Stimulated activated effector memory CD8-positive, alpha-beta T cell treated with anti-CD3 and anti-CD28 coated beads, Interleukin-12 subunit alpha, Interleukin-12 subunit beta, amount 100 ng/mL, for 72 hours (primary cell): ENCODE measurements around the gene FAF1.
A peak's percentile ranks its signal among the peaks of the same experiment; 100 is the strongest.
"Not testable (repeated sequence)": the region's sequence is repeated elsewhere in the genome, so short reads cannot be mapped to it uniquely, and the experiment has no call there.

Experiments used
- ATAC-seq: fragments of 150-1000 bp; cut with Tn5 transposase; 2 replicates; pipeline ENCODE4 v1.10.0; 2021
- DNase-seq, 2 donors: peaks; one replicate each; pipeline ENCODE4 v3.0.0; 2021 to 2022; ENCODE audit warnings: low spot score in 2 of 2
- H3K27ac Mint-ChIP-seq: one replicate; pipeline ENCODE4 v1.8.0; 2022; ENCODE audit warnings: mild to moderate bottlenecking, mixed read lengths
- H3K36me3 Mint-ChIP-seq: one replicate; pipeline ENCODE4 v1.8.0; 2022; ENCODE audit warnings: mild to moderate bottlenecking, mixed read lengths
- H3K4me1 Mint-ChIP-seq: one replicate; pipeline ENCODE4 v1.8.0; 2022; ENCODE audit warnings: mixed read lengths
- H3K4me3 Mint-ChIP-seq: one replicate; pipeline ENCODE4 v1.8.0; 2022; ENCODE audit warnings: mild to moderate bottlenecking, mixed read lengths
- H3K9me3 Mint-ChIP-seq: one replicate; pipeline ENCODE4 v1.8.0; 2022; ENCODE audit warnings: mixed read lengths

Gene FAF1

GRCh38 chr1:50972766-50973165 lies 12.7 kb upstream of the FAF1 start:
- ATAC-seq = no peak
- Mint-ChIP-seq H3K4me3 (no peak overlapping the region), H3K9me3 (no peaks in the 10 kb centered on the region), H3K4me1 (peaks cover 22% of the 10 kb centered on the region), H3K27ac (no peak overlapping the region), H3K36me3 (peaks cover 28% of the 10 kb centered on the region)
- DNase-seq = no peak

GRCh38 chr1:50971748-50972305 lies 11.8 kb upstream of the FAF1 start:
- Mint-ChIP-seq H3K36me3 (peaks cover 28% of the 10 kb centered on the region), H3K4me1 (peaks cover 27% of the 10 kb centered on the region), H3K27ac (no peak overlapping the region), H3K9me3 (no peaks in the 10 kb centered on the region), H3K4me3 (peak overlapping the region; percentile 82)
- DNase-seq (no peak), ATAC-seq (no peak)

DNA sequence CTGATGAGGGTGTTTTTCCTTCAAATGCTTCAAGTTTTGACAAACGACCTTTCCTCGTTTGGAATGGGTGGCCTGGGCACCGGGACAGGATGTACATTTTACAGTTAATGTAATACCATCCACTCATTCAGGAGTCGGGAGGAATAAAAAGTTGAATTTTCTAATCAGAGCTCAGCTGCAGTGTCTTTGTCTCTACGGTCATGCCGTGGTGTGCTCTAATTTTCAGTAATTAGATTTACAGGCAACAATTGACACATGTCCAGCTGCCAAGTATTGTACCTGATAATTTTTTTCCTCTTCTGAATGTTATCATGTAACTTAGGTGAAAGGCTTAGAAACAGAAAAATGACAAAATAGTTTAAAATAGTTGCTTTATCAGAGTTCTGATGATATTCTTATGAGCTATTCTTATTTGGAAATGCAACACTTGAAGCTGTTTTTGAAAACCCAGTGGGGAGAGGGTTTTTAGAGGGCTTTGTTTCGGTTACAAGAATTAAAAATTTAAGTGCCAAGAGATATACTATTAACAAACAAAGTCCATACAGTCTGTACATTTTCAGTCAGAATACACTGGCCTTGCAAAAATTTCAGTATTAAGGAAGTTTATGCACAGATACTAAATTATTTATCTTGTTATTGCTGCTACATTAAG lies 11.0 kb upstream of the FAF1 start:
- no peak for DNase-seq

GRCh38 chr1:50970509-50970887 lies 10.4 kb upstream of the FAF1 start:
- H3K27ac Mint-ChIP-seq = peak overlapping the region; percentile 94
- peaks cover 18% of the 10 kb centered on the region for H3K4me1 Mint-ChIP-seq
- H3K9me3 Mint-ChIP-seq = no peaks in the 10 kb centered on the region
- H3K36me3 Mint-ChIP-seq = peaks cover 28% of the 10 kb centered on the region
- no peak for DNase-seq
- peak overlapping the region; percentile 82 for H3K4me3 Mint-ChIP-seq
- no peak for ATAC-seq

More for the DNA sequence above, 11.0 kb upstream of the FAF1 start:
- ATAC-seq = no peak
- peak overlapping the region; percentile 82 for H3K4me3 Mint-ChIP-seq
- no peak overlapping the region for H3K27ac Mint-ChIP-seq
- no peaks in the 10 kb centered on the region for H3K9me3 Mint-ChIP-seq
- peaks cover 28% of the 10 kb centered on the region for H3K36me3 Mint-ChIP-seq
- H3K4me1 Mint-ChIP-seq = peaks cover 19% of the 10 kb centered on the region

GRCh38 chr1:50969611-50970508 lies 9.8 kb upstream of the FAF1 start, which contains the start of gene CDKN2C:
TSS of gene CDKN2C (plus strand) at chr1:50970245. CDS start at chr1:50970369, 124 bp downstream.
- DNase-seq (peak; percentile 32 to 74), ATAC-seq (peak; percentile 61)
- H3K27ac Mint-ChIP-seq = peak within 1 kb of the TSS; percentile 94
- peaks cover 28% of the 10 kb centered on the region for H3K36me3 Mint-ChIP-seq
- peaks cover 18% of the 10 kb centered on the region for H3K4me1 Mint-ChIP-seq
- peak within 1 kb of the TSS; percentile 82 for H3K4me3 Mint-ChIP-seq
- no peaks in the 10 kb centered on the region for H3K9me3 Mint-ChIP-seq

DNA sequence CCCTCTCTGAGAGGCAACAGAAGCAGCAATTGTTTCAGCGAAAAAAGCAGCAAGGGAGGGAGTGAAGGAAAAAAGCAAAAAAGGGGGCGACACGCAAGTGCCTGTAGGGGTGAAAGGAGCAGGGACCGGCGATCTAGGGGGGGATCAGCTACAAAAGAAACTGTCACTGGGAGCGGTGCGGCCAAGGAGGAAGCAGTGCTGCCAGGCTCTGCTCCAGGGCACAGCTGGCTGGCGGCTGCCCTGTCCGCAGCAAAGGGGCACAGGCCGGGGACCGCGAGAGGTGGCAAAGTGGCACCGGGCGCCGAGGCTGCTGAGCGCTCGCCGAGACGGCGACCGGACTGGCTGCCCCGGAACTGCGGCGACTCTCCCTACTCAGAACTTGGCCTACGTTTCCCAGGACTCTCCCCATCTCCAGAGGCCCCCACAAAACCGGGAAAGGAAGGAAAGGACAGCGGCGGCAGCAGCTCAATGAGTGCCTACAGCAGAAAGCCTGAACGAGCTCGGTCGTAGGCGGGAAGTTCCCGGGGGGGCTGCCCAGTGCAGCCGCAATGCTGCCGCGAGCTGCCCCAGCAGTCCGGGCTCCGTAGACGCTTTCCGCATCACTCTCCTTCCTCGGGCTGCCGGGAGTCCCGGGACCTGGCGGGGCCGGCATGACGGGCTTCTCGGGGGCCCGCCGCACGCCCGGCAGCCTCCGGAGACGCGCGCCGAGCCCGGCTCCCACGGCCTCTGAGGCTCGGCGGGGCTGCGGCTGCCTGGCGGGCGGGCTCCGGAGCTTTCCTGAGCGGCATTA lies 8.9 kb upstream of the FAF1 start:
- peak overlapping the region; percentile 94 for H3K27ac Mint-ChIP-seq
- peak; percentile 48 for ATAC-seq
- H3K36me3 Mint-ChIP-seq = peaks cover 26% of the 10 kb centered on the region
- H3K4me1 Mint-ChIP-seq = peaks cover 18% of the 10 kb centered on the region
- peak; percentile 42 to 81 for DNase-seq
- no peaks in the 10 kb centered on the region for H3K9me3 Mint-ChIP-seq
- H3K4me3 Mint-ChIP-seq = peak overlapping the region; percentile 82

GRCh38 chr1:50968158-50968820 lies 8.2 kb upstream of the FAF1 start:
- DNase-seq = peak; percentile 75 to 89
- peak overlapping the region; percentile 94 for H3K27ac Mint-ChIP-seq
- peaks cover 22% of the 10 kb centered on the region for H3K36me3 Mint-ChIP-seq
- H3K9me3 Mint-ChIP-seq = no peaks in the 10 kb centered on the region
- H3K4me3 Mint-ChIP-seq = peak overlapping the region; percentile 82
- peak; percentile 87 for ATAC-seq
- peaks cover 18% of the 10 kb centered on the region for H3K4me1 Mint-ChIP-seq

GRCh38 chr1:50967416-50968157 lies 7.5 kb upstream of the FAF1 start:
- H3K4me3 Mint-ChIP-seq = peak overlapping the region; percentile 82
- DNase-seq (no peak), ATAC-seq (no peak)
- H3K36me3 Mint-ChIP-seq = peaks cover 22% of the 10 kb centered on the region
- H3K4me1 Mint-ChIP-seq = peaks cover 18% of the 10 kb centered on the region
- no peaks in the 10 kb centered on the region for H3K9me3 Mint-ChIP-seq
- H3K27ac Mint-ChIP-seq = peak overlapping the region; percentile 94

GRCh38 chr1:50966991-50967390 lies 6.9 kb upstream of the FAF1 start:
- DNase-seq = no peak
- Mint-ChIP-seq H3K4me1 (peaks cover 18% of the 10 kb centered on the region), H3K9me3 (no peaks in the 10 kb centered on the region), H3K4me3 (peak overlapping the region; percentile 82), H3K36me3 (peaks cover 20% of the 10 kb centered on the region), H3K27ac (no peak overlapping the region)
- no peak for ATAC-seq

- DNase-seq (no peak), ATAC-seq (no peak)
- Mint-ChIP-seq H3K9me3 (no peaks in the 10 kb centered on the region), H3K36me3 (peaks cover 21% of the 10 kb centered on the region), H3K4me3 (no peak overlapping the region), H3K27ac (no peak overlapping the region), H3K4me1 (peaks cover 19% of the 10 kb centered on the region)
Measured at GRCh38 chr1:50964863-50965262, 4.8 kb upstream of the FAF1 start.

DNA sequence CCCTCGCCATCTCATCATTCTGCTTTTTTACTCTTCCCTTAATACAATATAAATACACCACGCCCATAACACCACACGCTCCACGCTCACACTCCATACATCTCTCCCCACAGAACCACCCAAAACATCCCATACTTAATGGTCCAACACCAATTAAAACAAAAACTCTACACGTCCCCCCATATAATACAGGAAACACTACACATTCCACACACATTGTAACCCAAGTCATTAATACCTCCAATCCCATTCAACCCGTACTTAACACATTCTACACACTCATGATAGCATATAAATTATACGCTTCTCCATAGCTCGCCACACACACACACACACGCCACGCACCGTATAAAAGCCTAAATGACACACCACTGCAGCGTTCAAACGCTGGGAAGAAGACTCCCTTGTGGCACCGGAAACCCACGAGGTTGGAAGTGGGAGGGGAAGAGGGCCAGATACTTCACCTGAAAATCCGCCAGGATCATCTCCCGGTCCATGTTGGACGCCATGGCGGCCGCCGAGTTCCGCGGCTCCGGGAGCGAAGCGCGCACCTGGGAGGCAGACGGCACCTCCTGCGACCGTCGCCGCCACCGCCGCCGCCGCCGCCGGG lies 659 bp downstream of the FAF1 start:
- DNase-seq (no peak), ATAC-seq (peak; percentile 45)
- H3K4me1 Mint-ChIP-seq = peaks cover 19% of the 10 kb centered on the region
- H3K4me3 Mint-ChIP-seq = peak overlapping the region; percentile 72
- H3K9me3 Mint-ChIP-seq = no peaks in the 10 kb centered on the region
- H3K36me3 Mint-ChIP-seq = peaks cover 6% of the 10 kb centered on the region
- H3K27ac Mint-ChIP-seq = peak overlapping the region; percentile 8

- Mint-ChIP-seq H3K4me3 (no peak overlapping the region), H3K36me3 (peaks cover 13% of the 10 kb centered on the region), H3K27ac (no peak overlapping the region), H3K9me3 (no peaks in the 10 kb centered on the region), H3K4me1 (peaks cover 11% of the 10 kb centered on the region)
- no peak for ATAC-seq
- no peak for DNase-seq
Measured at GRCh38 chr1:50955116-50955515, 5.0 kb downstream of the FAF1 start.

GRCh38 chr1:50952566-50952965 lies 7.5 kb downstream of the FAF1 start:
- not testable (repeated sequence) for H3K9me3 Mint-ChIP-seq, H3K4me3 Mint-ChIP-seq, DNase-seq, ATAC-seq, H3K27ac Mint-ChIP-seq
- peaks cover 10% of the 10 kb centered on the region for H3K36me3 Mint-ChIP-seq
- H3K4me1 Mint-ChIP-seq = peaks cover 13% of the 10 kb centered on the region

GRCh38 chr1:50950396-50950795 lies 9.7 kb downstream of the FAF1 start:
- Mint-ChIP-seq H3K4me3 (no peak overlapping the region), H3K27ac (no peak overlapping the region), H3K36me3 (peaks cover 10% of the 10 kb centered on the region), H3K9me3 (no peaks in the 10 kb centered on the region), H3K4me1 (peaks cover 26% of the 10 kb centered on the region)
- DNase-seq (no peak), ATAC-seq (no peak)
